ENCODE measurements around the gene HMOX1. TPM values are rescaled to one million over a fixed set of nuclear protein-coding genes. Genes with fewer than 3 reads are reported as not detected.

The HMOX1 gene
- total and polyA plus RNA-seq, 2 donors (not counting 3 experiments of a cell fraction or from before 2014, with no cell fraction given): 41.1 to 69.1 TPM

DNA sequence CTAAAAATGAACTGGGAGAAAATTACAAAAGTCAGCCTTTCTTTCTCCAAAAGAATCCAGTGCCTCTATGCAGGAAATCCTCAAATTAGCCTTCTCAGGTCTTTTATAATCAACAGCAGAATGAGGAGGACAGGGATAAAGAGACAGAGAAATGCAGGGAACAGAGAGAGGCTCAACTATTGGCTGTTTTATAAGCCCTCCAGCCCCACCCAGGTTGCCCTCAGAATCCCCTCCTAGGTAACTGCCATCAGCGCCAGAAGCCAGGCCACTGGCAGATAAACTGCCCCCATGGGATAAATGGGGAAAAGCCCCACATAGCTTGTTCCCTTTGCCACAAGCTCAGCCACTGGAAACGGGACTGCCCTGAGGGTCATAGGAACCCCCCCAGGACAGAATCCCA is 10.9 kb upstream of the HMOX1 start:
- CTCF ChIA-PET: interaction anchor here (1.0 to 1.2 kb wide), 2 partner anchors 11 to 19 kb away, joined by 3 to 5 read pairs; partner anchors contain the start of gene HMOX1
- Histone ChIP-seq H3K9ac (replicated peaks; ENCODE audit: extremely low read depth, insufficient read depth, low read length) (no peak overlapping the region), H3K9me1 (replicated peaks; ENCODE audit: control insufficient read depth, extremely low read depth, insufficient read depth, low read length) (no peaks in the 10 kb centered on the region), H3K79me2 (ENCODE audit: control insufficient read depth, insufficient read depth, low read length) (no peaks in the 10 kb centered on the region), H4K20me1 (replicated peaks; ENCODE audit: control insufficient read depth, extremely low read depth, insufficient read depth, low read length) (no peaks in the 10 kb centered on the region), H3K27me3 (ENCODE audit: control insufficient read depth in 2 of 2, insufficient read depth in 2 of 2, low read length in 2 of 2) (no peaks in the 10 kb centered on the region), H3K4me2 (ENCODE audit: insufficient read depth, low read length) (no peak overlapping the region), H2AFZ (ENCODE audit: low read depth, low read length) (no peak overlapping the region), H3K4me3 (replicated peaks in 1 of 3; ENCODE audit: insufficient read depth in 1 of 3, low read depth in 1 of 3, low read length in 3 of 3) (no peak overlapping the region), H3K4me1 (ENCODE audit: control insufficient read depth, extremely low read depth, insufficient read depth, low read length) (peaks cover 4% of the 10 kb centered on the region), H3K27ac (ENCODE audit: insufficient read depth, low read depth, low read length) (no peak overlapping the region), H3K9me3 (replicated peaks; ENCODE audit: control insufficient read depth, insufficient read depth, low read length) (no peaks in the 10 kb centered on the region), H3K36me3 (ENCODE audit: control insufficient read depth in 2 of 2, extremely low read depth in 1 of 2, insufficient read depth in 2 of 2, low read length in 2 of 2) (no peaks in the 10 kb centered on the region)
- no TSS peak for BruUV-seq (replicated peaks)
- TF ChIP-seq, protein P1, sequence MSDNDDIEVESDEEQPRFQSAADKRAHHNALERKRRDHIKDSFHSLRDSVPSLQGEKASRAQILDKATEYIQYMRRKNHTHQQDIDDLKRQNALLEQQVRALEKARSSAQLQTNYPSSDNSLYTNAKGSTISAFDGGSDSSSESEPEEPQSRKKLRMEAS (IDR thresholded peaks at IDR 0.05; ENCODE audit: insufficient read depth, insufficient read length): no peak
- no peak for TF ChIP-seq FOS (IDR thresholded peaks at IDR 0.05; ENCODE audit: borderline replicate concordance, insufficient read depth, low read length)
- no peak for TF ChIP-seq EZH2 (IDR thresholded peaks at IDR 0.05; ENCODE audit: borderline replicate concordance, low read depth, low read length, severe bottlenecking)
- TF ChIP-seq GATA2 (IDR thresholded peaks at IDR 0.05; ENCODE audit: insufficient read depth, insufficient read length, low read depth, low read length): no peak
- no peak for TF ChIP-seq POLR2A (IDR thresholded peaks at IDR 0.05; ENCODE audit: low read depth, low read length)
- no peak for TF ChIP-seq JUN (IDR thresholded peaks at IDR 0.05; ENCODE audit: borderline replicate concordance, insufficient read depth, insufficient read length, low read depth)
- TF ChIP-seq, protein P2, sequence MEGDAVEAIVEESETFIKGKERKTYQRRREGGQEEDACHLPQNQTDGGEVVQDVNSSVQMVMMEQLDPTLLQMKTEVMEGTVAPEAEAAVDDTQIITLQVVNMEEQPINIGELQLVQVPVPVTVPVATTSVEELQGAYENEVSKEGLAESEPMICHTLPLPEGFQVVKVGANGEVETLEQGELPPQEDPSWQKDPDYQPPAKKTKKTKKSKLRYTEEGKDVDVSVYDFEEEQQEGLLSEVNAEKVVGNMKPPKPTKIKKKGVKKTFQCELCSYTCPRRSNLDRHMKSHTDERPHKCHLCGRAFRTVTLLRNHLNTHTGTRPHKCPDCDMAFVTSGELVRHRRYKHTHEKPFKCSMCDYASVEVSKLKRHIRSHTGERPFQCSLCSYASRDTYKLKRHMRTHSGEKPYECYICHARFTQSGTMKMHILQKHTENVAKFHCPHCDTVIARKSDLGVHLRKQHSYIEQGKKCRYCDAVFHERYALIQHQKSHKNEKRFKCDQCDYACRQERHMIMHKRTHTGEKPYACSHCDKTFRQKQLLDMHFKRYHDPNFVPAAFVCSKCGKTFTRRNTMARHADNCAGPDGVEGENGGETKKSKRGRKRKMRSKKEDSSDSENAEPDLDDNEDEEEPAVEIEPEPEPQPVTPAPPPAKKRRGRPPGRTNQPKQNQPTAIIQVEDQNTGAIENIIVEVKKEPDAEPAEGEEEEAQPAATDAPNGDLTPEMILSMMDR (IDR thresholded peaks at IDR 0.05; ENCODE audit: extremely low read depth in 1 of 2, insufficient read depth in 1 of 2, low read depth in 1 of 2, low read length in 2 of 2): no peak
- no peak for TF ChIP-seq MYC (IDR thresholded peaks at IDR 0.05; ENCODE audit: low read depth, low read length)
- no peak for TF ChIP-seq POLR2AphosphoS5 (IDR thresholded peaks at IDR 0.05; ENCODE audit: insufficient read depth, low read depth, low read length)
- FAIRE-seq (no peak), DNase-seq (ENCODE audit: low read depth, low spot score) (no peak)
- intact Hi-C loops (cut with micrococcal nuclease) (loop anchor here (2.0 kb wide), 1 partner anchor 19 kb away; no protein-coding TSS in a partner anchor), dilution Hi-C loops (cut with MboI; ENCODE audit: extremely low pct_ligation_motif_present, low sequenced_read_pairs) (no loop called here)
- POLR2A ChIA-PET: no interaction called here

Measured in endothelial cell of umbilical vein (primary cell).